ENCODE results near the gene CBX2.

DNA sequence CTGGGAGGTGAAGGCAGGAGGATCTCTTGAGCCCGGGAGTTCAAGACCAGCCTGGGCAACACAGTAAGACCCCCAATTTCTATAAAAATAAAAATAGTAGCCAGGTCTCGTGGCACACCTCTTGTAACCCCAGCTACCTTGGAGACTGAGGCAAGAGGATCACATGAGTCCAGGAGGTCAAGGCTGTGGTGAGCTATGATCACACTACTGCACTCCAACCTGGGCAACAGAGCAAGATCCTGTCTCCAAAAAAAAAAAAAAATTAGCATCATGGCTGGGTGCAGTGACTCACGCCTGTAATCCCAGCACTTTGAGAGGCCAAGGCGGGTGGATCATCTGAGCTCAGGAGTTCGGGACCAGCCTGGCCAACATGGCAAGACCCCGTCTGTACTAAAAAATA is 6.7 kb upstream of the CBX2 start:
- no peak for TF ChIP-seq CTCF (IDR thresholded peaks at IDR 0.05 in 2 of 3, conservative IDR thresholded peaks at IDR 0.05 in 1 of 3; ENCODE audit: borderline replicate concordance in 1 of 3, insufficient read depth in 1 of 3, low read depth in 2 of 3, low read length in 2 of 3)
- TF ChIP-seq, protein P1, sequence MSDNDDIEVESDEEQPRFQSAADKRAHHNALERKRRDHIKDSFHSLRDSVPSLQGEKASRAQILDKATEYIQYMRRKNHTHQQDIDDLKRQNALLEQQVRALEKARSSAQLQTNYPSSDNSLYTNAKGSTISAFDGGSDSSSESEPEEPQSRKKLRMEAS (IDR thresholded peaks at IDR 0.05) = no peak
- no peak for TF ChIP-seq RAD21 (IDR thresholded peaks at IDR 0.05; ENCODE audit: low read depth)
- TF ChIP-seq POLR2A (IDR thresholded peaks at IDR 0.05; ENCODE audit: borderline replicate concordance, extremely low read depth, insufficient read depth, insufficient read length) = no peak
- TF ChIP-seq ZNF274 (IDR thresholded peaks at IDR 0.05; ENCODE audit: low read depth, low read length) = no peak
- no peak for TF ChIP-seq YY1 (IDR thresholded peaks at IDR 0.05; ENCODE audit: extremely low read depth, insufficient replicate concordance, low read depth, low read length)
- TF ChIP-seq JUND (IDR thresholded peaks at IDR 0.05) = no peak
